ENCODE results near the gene SCARF1.

SCARF1 gene

DNA sequence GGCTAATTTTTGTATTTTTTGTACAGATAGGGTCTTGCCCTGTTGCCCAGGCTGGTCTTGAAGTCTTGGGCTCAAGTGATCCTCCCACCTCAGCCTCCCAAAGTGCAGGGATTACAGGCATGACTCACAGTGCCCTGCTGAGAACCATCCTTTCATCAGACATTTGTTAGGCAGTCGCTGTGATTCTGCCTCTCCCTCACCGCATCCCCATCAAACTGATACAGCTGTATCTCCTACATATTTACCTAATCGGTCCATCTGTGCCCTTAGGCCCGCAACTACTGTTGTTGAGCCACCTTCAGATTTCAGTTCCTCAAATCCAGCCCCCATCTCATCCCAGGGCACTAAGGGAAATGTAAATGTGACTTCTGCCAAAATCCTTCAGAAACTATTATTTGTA lies 14.9 kb downstream of the SCARF1 start:
- TF ChIP-seq ZFX (IDR thresholded peaks at IDR 0.05), result no peak
- TF ChIP-seq, protein P1, sequence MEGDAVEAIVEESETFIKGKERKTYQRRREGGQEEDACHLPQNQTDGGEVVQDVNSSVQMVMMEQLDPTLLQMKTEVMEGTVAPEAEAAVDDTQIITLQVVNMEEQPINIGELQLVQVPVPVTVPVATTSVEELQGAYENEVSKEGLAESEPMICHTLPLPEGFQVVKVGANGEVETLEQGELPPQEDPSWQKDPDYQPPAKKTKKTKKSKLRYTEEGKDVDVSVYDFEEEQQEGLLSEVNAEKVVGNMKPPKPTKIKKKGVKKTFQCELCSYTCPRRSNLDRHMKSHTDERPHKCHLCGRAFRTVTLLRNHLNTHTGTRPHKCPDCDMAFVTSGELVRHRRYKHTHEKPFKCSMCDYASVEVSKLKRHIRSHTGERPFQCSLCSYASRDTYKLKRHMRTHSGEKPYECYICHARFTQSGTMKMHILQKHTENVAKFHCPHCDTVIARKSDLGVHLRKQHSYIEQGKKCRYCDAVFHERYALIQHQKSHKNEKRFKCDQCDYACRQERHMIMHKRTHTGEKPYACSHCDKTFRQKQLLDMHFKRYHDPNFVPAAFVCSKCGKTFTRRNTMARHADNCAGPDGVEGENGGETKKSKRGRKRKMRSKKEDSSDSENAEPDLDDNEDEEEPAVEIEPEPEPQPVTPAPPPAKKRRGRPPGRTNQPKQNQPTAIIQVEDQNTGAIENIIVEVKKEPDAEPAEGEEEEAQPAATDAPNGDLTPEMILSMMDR (conservative IDR thresholded peaks at IDR 0.05), result no peak
- H3K27ac ChIP-seq, result no peak overlapping the region

DNA sequence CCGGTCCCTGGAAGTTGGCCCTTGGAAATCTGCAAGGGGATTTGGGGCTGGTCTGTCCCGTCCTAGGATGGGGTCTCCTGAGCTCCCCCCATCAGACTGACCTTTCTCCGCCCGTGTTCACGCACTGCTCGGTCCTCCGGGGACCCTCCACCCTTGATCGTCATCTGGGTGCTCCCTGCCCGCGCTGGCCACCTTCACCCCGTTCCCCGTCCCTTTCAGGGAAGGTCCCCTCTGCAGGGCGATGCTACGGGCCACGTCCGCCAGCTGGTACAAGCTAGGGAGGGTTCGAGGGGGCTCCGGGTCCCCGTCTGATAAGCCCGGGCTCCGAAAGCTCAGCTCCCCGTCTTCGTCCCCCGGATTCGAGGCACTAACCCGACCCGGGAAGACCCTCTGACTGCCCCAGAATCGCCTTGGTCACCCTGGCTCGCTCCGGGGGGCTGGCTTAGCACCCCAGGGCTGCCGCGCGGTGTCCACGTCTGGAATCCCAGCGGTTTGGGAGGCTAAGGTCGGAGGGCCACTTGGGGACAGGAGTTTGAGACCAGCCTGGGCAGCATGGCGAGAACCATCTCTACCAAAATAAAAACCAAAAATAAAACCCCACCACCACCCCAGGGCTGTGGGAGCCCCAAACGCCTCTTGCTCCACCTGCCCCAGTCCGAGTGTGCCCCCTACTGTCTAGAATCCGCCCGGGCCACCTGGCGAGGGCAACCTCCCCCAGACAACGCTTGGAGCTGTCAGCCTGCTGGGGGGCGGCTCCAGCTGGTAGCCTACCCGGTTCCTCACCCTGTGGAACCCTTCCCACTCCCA lies 15.8 kb downstream of the SCARF1 start:
- peak overlapping the region; percentile 86 for H3K27ac ChIP-seq
- TF ChIP-seq, protein P1 (conservative IDR thresholded peaks at IDR 0.05), result peak; percentile 67
- TF ChIP-seq ZFX (IDR thresholded peaks at IDR 0.05), result no peak

DNA sequence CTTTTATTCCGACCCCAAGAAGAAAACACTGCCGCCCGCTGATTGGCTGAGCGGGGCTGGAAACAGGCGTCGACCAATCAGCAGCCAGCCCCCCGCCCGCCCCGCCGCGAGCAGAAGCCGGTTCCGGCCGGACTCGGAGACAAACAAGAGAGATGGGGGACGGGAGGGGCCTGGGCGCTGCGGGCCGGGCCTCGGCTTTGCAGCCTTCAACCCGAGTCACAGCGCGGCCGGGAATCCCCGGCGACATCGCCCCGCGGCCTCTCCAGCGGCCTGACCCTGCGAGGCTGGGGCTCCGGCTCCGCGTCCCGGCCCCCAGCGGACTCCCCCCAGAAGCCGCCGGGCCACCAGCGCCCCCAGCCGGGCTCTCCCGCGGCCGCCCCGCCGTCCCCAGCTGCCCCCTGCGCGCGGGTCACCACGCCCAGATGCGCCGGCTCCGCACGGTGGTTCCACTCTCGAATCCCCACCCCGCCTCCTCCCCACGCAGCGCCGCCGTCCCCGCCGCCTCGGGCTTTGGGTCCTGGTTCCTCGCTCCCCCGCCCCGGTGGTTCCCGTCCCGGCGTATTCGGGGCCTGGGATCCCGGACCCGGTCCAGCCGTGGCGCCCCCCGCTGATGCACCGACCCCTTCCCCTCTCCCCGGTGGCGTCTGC lies 16.6 kb downstream of the SCARF1 start:
- H3K27ac ChIP-seq, result peak overlapping the region; percentile 86
- TF ChIP-seq ZFX (IDR thresholded peaks at IDR 0.05), result peak; percentile 66; the same call in 1 of the 2 replicates
- TF ChIP-seq, protein P1 (conservative IDR thresholded peaks at IDR 0.05), result no peak; the same call in 1 of the 2 replicates

DNA sequence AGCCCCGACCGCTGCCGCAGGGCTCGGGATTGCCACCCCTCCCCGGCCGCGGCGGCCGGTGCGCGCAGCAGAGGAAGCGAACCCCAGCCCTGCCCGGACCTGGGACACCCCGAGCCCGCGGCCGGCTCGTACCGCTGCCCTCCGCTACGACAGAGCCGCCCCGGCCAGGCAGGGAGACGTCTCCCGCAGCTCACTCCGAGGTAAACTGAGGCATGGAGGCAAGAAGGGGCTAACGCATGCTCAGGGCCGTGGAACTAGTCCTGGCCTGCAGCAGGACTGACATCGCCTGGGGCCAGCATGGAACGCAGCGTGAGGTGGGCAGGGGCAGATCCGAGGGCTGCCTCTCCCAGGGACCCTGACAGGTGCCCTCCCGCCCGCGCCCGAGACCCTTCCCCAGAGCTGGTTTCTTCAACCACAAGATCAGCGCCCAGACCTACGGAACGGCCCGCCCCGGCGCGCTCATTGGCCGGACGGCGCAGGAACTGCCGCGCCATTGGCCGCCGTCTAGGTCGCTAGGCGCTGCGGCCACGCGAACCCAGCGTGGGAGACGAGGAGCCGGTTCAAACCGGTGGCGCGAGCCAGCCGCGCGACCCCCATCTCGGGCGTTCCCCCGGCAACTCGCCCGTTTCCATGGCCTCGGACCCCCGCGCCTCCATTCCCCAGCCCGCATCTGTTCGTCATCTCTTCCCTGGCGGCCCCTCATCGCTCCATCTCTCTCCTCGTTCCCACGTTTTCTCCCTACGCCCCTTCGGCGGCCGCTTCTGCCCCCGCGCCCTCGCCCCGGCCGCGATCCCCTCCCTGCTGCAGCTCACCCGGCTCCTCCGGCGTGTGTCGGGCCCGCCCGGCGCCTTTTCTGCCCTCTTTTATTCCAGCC lies 17.3 kb downstream of the SCARF1 start, which contains the start of gene SLC43A2:
TSS of gene SLC43A2 (minus strand) at position 853 of the 874 bp plus-strand sequence. CDS start 960 bp downstream, outside the sequence.
- TF ChIP-seq ZFX (IDR thresholded peaks at IDR 0.05), result 0 out of 2 replicates have a peak, but pooled peaks have one; percentile 10
- TF ChIP-seq, protein P1 (conservative IDR thresholded peaks at IDR 0.05), result no peak
- H3K27ac ChIP-seq, result peak within 1 kb of the TSS; percentile 86

DNA sequence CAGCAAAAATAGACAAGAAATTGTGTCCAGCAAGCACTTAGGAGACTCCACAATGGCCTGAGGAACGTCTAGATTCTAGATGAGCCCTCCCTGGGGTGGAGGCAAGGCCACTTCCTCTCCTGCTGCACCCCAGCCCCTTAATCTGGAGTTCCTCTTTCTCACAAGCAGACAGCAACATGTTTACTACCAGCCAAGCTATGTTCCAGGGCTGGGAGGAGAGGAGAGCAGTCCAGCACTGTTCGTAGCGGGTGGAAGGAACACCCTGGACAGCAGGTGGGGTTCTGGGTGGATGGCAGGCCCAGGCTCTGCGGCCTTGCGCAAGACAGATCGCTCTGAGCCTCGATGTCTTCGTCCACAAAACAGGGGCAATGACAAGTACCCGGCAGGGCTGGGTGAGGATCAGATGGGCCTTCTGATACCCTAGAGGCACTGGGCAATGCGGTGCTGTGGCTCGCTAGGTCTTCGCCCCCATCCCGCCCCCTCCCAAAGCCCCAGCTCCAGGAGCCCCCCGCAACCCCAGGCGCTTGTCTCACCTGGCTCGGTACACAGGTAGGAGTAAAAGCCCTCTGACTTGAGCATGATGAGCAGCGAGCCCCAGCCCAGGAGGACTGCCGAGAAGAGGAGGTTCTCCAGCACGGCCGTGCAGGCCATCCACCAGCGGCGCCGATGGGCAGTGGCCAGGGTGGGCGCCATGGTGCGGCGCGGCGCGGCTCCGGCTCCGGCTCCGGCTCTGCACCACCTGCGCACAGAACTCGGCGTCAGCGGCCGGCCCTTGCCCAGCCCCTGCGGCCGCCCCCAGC lies 18.1 kb downstream of the SCARF1 start:
- H3K27ac ChIP-seq, result peak overlapping the region; percentile 86
- TF ChIP-seq, protein P1 (conservative IDR thresholded peaks at IDR 0.05), result no peak
- no peak for TF ChIP-seq ZFX (IDR thresholded peaks at IDR 0.05)

DNA sequence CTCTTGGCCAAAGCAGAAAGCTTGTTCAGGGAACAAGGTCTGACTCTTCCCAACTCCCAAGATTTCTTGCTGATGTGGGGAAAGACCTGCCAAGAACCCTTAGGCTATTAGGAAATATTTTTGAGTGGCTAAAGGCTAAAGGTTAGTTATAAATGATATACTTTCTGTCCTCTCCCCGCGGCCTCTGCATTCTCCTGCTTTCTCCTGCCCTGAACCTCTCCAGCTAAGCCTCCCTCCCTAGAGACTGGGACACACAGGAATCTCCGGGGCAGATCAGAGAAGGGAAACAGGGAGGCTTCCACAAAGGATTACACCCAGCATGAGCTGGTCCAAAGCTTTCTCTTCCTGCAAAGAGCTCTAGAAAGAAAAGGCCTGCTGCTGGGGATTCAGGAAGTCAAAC lies 19.2 kb downstream of the SCARF1 start:
- TF ChIP-seq ZFX (IDR thresholded peaks at IDR 0.05), result no peak
- no peak overlapping the region for H3K27ac ChIP-seq

DNA sequence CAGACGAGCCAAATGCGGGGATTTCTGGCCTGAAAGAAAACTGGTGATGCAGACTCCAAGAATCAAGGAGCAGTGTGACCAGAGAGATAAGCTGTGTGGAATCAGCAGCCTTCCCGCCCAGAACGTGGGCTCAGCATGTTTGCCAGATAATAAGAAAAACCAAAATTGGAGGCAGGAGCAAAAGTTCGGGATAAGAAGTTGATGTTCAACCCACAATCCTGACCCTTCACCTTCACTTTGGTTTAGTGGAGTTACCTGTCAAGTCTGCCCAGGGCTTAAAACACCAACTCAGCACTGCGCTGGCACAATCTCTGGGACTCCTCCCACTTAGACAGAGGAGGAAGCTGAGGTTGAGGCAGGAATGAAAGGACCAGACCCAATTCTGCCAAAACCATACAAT lies 20.0 kb downstream of the SCARF1 start:
- no peak overlapping the region for H3K27ac ChIP-seq
- no peak for TF ChIP-seq ZFX (IDR thresholded peaks at IDR 0.05)
- TF ChIP-seq, protein P1 (conservative IDR thresholded peaks at IDR 0.05), result no peak
